GM19324 (cell line): ENCODE measurements around the gene DNAJC19.

Experiments used
- ATAC-seq: cut with Tn5 transposase; IDR thresholded peaks from one replicate; pipeline ENCODE4 v1.9.1; 2021; ENCODE audit warnings: mild to moderate bottlenecking, moderate library complexity; ENCODE audit not compliant: unreplicated experiment, low FRiP score

Gene DNAJC19

GRCh38 chr3:180962530-180962929 is 27.0 kb downstream of the DNAJC19 start:
- ATAC-seq: no peak

- ATAC-seq: no peak
These were observed 28.0 kb downstream of the DNAJC19 start for GRCh38 chr3:180961552-180961951.

GRCh38 chr3:180961087-180961486 is 28.4 kb downstream of the DNAJC19 start:
- no peak for ATAC-seq

- no peak for ATAC-seq
These were observed 29.8 kb downstream of the DNAJC19 start for GRCh38 chr3:180959691-180960090.

- ATAC-seq: no peak
These were observed 41.7 kb downstream of the DNAJC19 start for GRCh38 chr3:180947761-180948390.

- no peak for ATAC-seq
These were observed 48.7 kb downstream of the DNAJC19 start for GRCh38 chr3:180940826-180941225.

- no peak for ATAC-seq
These were observed 54.9 kb downstream of the DNAJC19 start for GRCh38 chr3:180934638-180935037.
